HepG2 (cell line): ENCODE data around the gene STH.

Experiments
- EP300 ChIP-seq, 3 experiments: sonication (generic) in 1 of 3; formaldehyde crosslinking in 1 of 3; IDR thresholded peaks; 2 replicates each; pipeline versions ENCODE4 v1.5.1 to v1.6.1; 2011 to 2020; ENCODE audit warnings: low read depth in 2 of 3, low read length in 2 of 3, borderline replicate concordance in 1 of 3, improper control_type of control experiment in 1 of 3, mild to moderate bottlenecking in 1 of 3, missing genetic modification reagents in 1 of 3, moderate library complexity in 1 of 3
- HMG20B ChIP-seq: conservative IDR thresholded peaks from 2 replicates; pipeline ENCODE4 v1.6.1; 2016; ENCODE audit warnings: missing genetic modification reagents, missing compliant biosample characterization
- NFYB ChIP-seq: sonication (generic); formaldehyde crosslinking; IDR thresholded peaks from 2 replicates; pipeline ENCODE4 v1.4.0; 2020; ENCODE audit warnings: missing genetic modification reagents
- TARDBP ChIP-seq: sonication (generic); formaldehyde crosslinking; IDR thresholded peaks from 2 replicates; pipeline ENCODE4 v1.8.0; 2022; ENCODE audit warnings: mild to moderate bottlenecking, missing genetic modification reagents
- ZNF337 ChIP-seq: sonication (generic); formaldehyde crosslinking; IDR thresholded peaks from 2 replicates; pipeline ENCODE4 v1.5.1; 2020; ENCODE audit warnings: missing genetic modification reagents, low read depth, mild to moderate bottlenecking, borderline replicate concordance

- TF ChIP-seq NFYB: no peak
- no peak for TF ChIP-seq EP300 (IDR thresholded peaks at IDR 0.05; ENCODE audit: low read depth in 2 of 2, low read length in 2 of 2)
- no peak for TF ChIP-seq EP300 (CRISPR knock-in tag; IDR thresholded peaks at IDR 0.05; ENCODE audit: borderline replicate concordance)
- TF ChIP-seq ZNF337 (CRISPR knock-in tag): no peak
- TF ChIP-seq HMG20B (CRISPR knock-in tag): no peak
- TF ChIP-seq TARDBP (CRISPR knock-in tag): no peak
Measured at GRCh38 chr17:45977506-45977824, 21.6 kb upstream of the STH start.
